ENCODE results near the gene KCNJ1.

KCNJ1 gene

GRCh38 chr11:128882451-128882850 is 15.4 kb upstream of the KCNJ1 start:
- H3K4me3 ChIP-seq (replicated peaks; ENCODE audit: low read depth, low read length): no peak overlapping the region
- DNase-seq (ENCODE audit: low read depth): no peak
- no peak for TF ChIP-seq CTCF (IDR thresholded peaks at IDR 0.05; ENCODE audit: low read length, missing control alignments)

GRCh38 chr11:128881221-128881620 is 14.1 kb upstream of the KCNJ1 start:
- no peak for DNase-seq (ENCODE audit: low read depth)
- no peak overlapping the region for H3K4me3 ChIP-seq (replicated peaks; ENCODE audit: low read depth, low read length)
- TF ChIP-seq CTCF (IDR thresholded peaks at IDR 0.05; ENCODE audit: low read length, missing control alignments): no peak

- no peak for TF ChIP-seq CTCF (IDR thresholded peaks at IDR 0.05; ENCODE audit: low read length, missing control alignments)
- H3K4me3 ChIP-seq (replicated peaks; ENCODE audit: low read depth, low read length): no peak overlapping the region
- DNase-seq (ENCODE audit: low read depth): no peak
Measured at GRCh38 chr11:128879817-128880216, 12.7 kb upstream of the KCNJ1 start.

- no peak for TF ChIP-seq CTCF (IDR thresholded peaks at IDR 0.05; ENCODE audit: low read length, missing control alignments)
- no peak overlapping the region for H3K4me3 ChIP-seq (replicated peaks; ENCODE audit: low read depth, low read length)
- no peak for DNase-seq (ENCODE audit: low read depth)
Measured at GRCh38 chr11:128878455-128878854, 11.4 kb upstream of the KCNJ1 start.

GRCh38 chr11:128877726-128878125 is 10.6 kb upstream of the KCNJ1 start:
- DNase-seq (ENCODE audit: low read depth): no peak
- TF ChIP-seq CTCF (IDR thresholded peaks at IDR 0.05; ENCODE audit: low read length, missing control alignments): no peak
- H3K4me3 ChIP-seq (replicated peaks; ENCODE audit: low read depth, low read length): no peak overlapping the region

- DNase-seq (ENCODE audit: low read depth): no peak
- no peak for TF ChIP-seq CTCF (IDR thresholded peaks at IDR 0.05; ENCODE audit: low read length, missing control alignments)
- H3K4me3 ChIP-seq (replicated peaks; ENCODE audit: low read depth, low read length): no peak overlapping the region
Measured at GRCh38 chr11:128876133-128876650, 9.1 kb upstream of the KCNJ1 start.

GRCh38 chr11:128874427-128874826 is 7.3 kb upstream of the KCNJ1 start:
- no peak for TF ChIP-seq CTCF (IDR thresholded peaks at IDR 0.05; ENCODE audit: low read length, missing control alignments)
- no peak overlapping the region for H3K4me3 ChIP-seq (replicated peaks; ENCODE audit: low read depth, low read length)
- peak; percentile 15 for DNase-seq (ENCODE audit: low read depth)

Data from fibroblast of pulmonary artery (primary cell).